K562 (cell line): ENCODE measurements around the gene MOB1A. TPM values are rescaled to one million over a fixed set of nuclear protein-coding genes. Genes with fewer than 3 reads are reported as not detected.

Experiments used
- ARID3A ChIP-seq: IDR thresholded peaks from 2 replicates; pipeline ENCODE4 v1.6.1; 2012; ENCODE audit warnings: low read depth, low read length, improper control_type of control experiment, borderline replicate concordance
- BRD4 ChIP-seq: fragments of 200-600 bp; sonication (generic); IDR thresholded peaks from 2 replicates; pipeline ENCODE4 v1.6.1; 2017; ENCODE audit warnings: inconsistent platforms
- BRF1 ChIP-seq: IDR thresholded peaks from 3 replicates; pipeline ENCODE4 v1.6.1; 2011; ENCODE audit warnings: borderline replicate concordance, mild to moderate bottlenecking; ENCODE audit not compliant: insufficient read length; ENCODE audit errors: extremely low read depth
- CREM ChIP-seq: IDR thresholded peaks from 2 replicates; pipeline ENCODE4 v1.6.1; 2014; ENCODE audit warnings: antibody characterized with exemption, low read depth
- ERF ChIP-seq: fragments of 450-650 bp; formaldehyde crosslinking; IDR thresholded peaks from 2 replicates; pipeline ENCODE4 v1.4.0; 2020; ENCODE audit warnings: mild to moderate bottlenecking, mixed read lengths
- FOXM1 ChIP-seq, 2 experiments: fragments of 450-650 bp in 1 of 2; sonication (generic) in 1 of 2; formaldehyde crosslinking in 1 of 2; IDR thresholded peaks; 2 replicates each; pipeline versions ENCODE4 v1.6.1 to v1.9.0; 2017 to 2022; ENCODE audit warnings: low read depth in 2 of 2, mild to moderate bottlenecking in 2 of 2, missing genetic modification reagents in 1 of 2, moderate library complexity in 1 of 2
- GTF2B ChIP-seq: IDR thresholded peaks from 2 replicates; pipeline ENCODE4 v1.6.1; 2011; ENCODE audit not compliant: insufficient read length; ENCODE audit errors: extremely low read depth
- HDGF ChIP-seq: fragments of 450-650 bp; IDR thresholded peaks from 2 replicates; pipeline ENCODE4 v1.6.1; 2016
- HOXB6 ChIP-seq: fragments of 250-450 bp; sonication (Bioruptor Pico); IDR thresholded peaks from 2 replicates; pipeline ENCODE4 v1.5.1; 2022; ENCODE audit warnings: mild to moderate bottlenecking, borderline replicate concordance
- MEF2D ChIP-seq: conservative IDR thresholded peaks from 2 replicates; pipeline ENCODE4 v1.6.1; 2016; ENCODE audit warnings: low read depth, missing genetic modification characterization, missing compliant biosample characterization
- MEIS2 ChIP-seq: fragments of 450-650 bp; IDR thresholded peaks from 2 replicates; pipeline ENCODE4 v1.6.1; 2014; ENCODE audit warnings: mild to moderate bottlenecking; ENCODE audit not compliant: partially characterized antibody
- NR1H2 ChIP-seq: sonication (generic); formaldehyde crosslinking; IDR thresholded peaks from 2 replicates; pipeline ENCODE4 v1.4.0; 2020; ENCODE audit warnings: mild to moderate bottlenecking, missing genetic modification reagents
- NR2C2 ChIP-seq, 2 experiments: fragments of 200-800 bp in 1 of 2; sonication (Bioruptor generic) in 1 of 2; sonication (generic) in 1 of 2; formaldehyde crosslinking in 1 of 2; IDR thresholded peaks; 2 replicates each; pipeline versions ENCODE4 v1.6.1 to v1.8.0; 2016 to 2022; ENCODE audit warnings: mild to moderate bottlenecking in 1 of 2, missing compliant biosample characterization in 1 of 2, missing genetic modification characterization in 1 of 2, missing genetic modification reagents in 1 of 2
- RB1 ChIP-seq: fragments of 450-650 bp; IDR thresholded peaks from 2 replicates; pipeline ENCODE4 v1.6.1; 2017; ENCODE audit warnings: low read depth, mild to moderate bottlenecking
- SMARCB1 ChIP-seq: IDR thresholded peaks from 2 replicates; pipeline ENCODE4 v1.6.1; 2011; ENCODE audit warnings: improper control_type of control experiment, low read depth; ENCODE audit not compliant: insufficient read length
- STAG1 ChIP-seq: sonication (generic); formaldehyde crosslinking; IDR thresholded peaks from 2 replicates; pipeline ENCODE4 v1.5.0; 2020; ENCODE audit warnings: missing genetic modification reagents, borderline replicate concordance
- TBL1XR1 ChIP-seq, 2 experiments: IDR thresholded peaks; 2 replicates each; pipeline ENCODE4 v1.6.1; 2012; ENCODE audit warnings: improper control_type of control experiment in 2 of 2, low read length in 2 of 2, mild to moderate bottlenecking in 1 of 2
- TCF3 ChIP-seq: sonication (generic); formaldehyde crosslinking; IDR thresholded peaks from 2 replicates; pipeline ENCODE4 v1.4.0; 2020; ENCODE audit warnings: mild to moderate bottlenecking, missing genetic modification reagents
- ZNF24 ChIP-seq: fragments of 450-650 bp; IDR thresholded peaks from 2 replicates; pipeline ENCODE4 v1.6.1; 2016
- ZNF398 ChIP-seq: fragments of 250-450 bp; sonication (Bioruptor Pico); IDR thresholded peaks from 2 replicates; pipeline ENCODE4 v1.8.0; 2021; ENCODE audit warnings: moderate library complexity, mild to moderate bottlenecking, inconsistent platforms
- polyA plus RNA-seq, 8 experiments: library from polyadenylated mRNA; depleted of rRNA in 4 of 8; stranded (reverse) in 5 of 8; unstranded in 3 of 8; fragments of >200 nt; fragmentation: Nextera tagmentation in 2 of 8; fragmentation: Illumina TruSeq in 1 of 8; extraction: Ambion mirVana in 2 of 8; extraction: Trizol in 1 of 8; gene quantifications; 2 replicates each; pipeline versions ENCODE4 v1.2.1 to v1.2.3, GENCODE V29; 2011 to 2014; ENCODE audit warnings: inconsistent platforms in 1 of 8, missing spikeins in 1 of 8
- total RNA-seq, 7 experiments: library from RNA; depleted of rRNA in 6 of 7; stranded (reverse); fragments of >200 nt in 6 of 7; fragmentation: Illumina TruSeq in 2 of 7; extraction: Trizol in 2 of 7; gene quantifications; 2 replicates each; pipeline versions ENCODE4 v1.2.1 to v1.2.3, GENCODE V29; 2011 to 2021; ENCODE audit warnings: low replicate concordance in 1 of 7

The MOB1A gene
- total and polyA plus RNA-seq, 9 of the 15 experiments (the other 6 are each of a cell fraction or from before 2014, with no cell fraction given), result 24.8 to 100 (median 60.2) TPM

- TF ChIP-seq FOXM1 (IDR thresholded peaks at IDR 0.05; ENCODE audit: low read depth) (no peak), FOXM1 (CRISPR knock-in tag; IDR thresholded peaks at IDR 0.05; ENCODE audit: low read depth) (no peak), HDGF (no peak), ARID3A (peak; percentile 14; the same call in 1 of the 2 replicates), NR1H2 (CRISPR knock-in tag) (no peak), RB1 (no peak), MEIS2 (peak; percentile 86), BRF1 (no peak), NR2C2 (CRISPR knock-in tag; IDR thresholded peaks at IDR 0.05) (no peak), NR2C2 (tag; IDR thresholded peaks at IDR 0.05) (peak; percentile 39), SMARCB1 (no peak), TBL1XR1 (IDR thresholded peaks at IDR 0.05; ENCODE audit: low read length in 2 of 2) (peak in 1 of 2 experiments; percentile 65; a peak in 2 of 4 replicates), STAG1 (CRISPR knock-in tag) (no peak), BRD4 (no peak), ZNF398 (CRISPR knock-in tag) (no peak), GTF2B (no peak), ERF (CRISPR knock-in tag) (0 out of 2 replicates have a peak, but pooled peaks have one; percentile 17), CREM (peak; percentile 37; the same call in 1 of the 2 replicates), HOXB6 (CRISPR knock-in tag) (no peak), ZNF24 (no peak), TCF3 (CRISPR knock-in tag) (peak; percentile 74), MEF2D (tag) (0 out of 2 replicates have a peak, but pooled peaks have one; percentile 16)
Observed at GRCh38 chr2:74186038-74186437, 7.4 kb upstream of the MOB1A start (continued).
